ENCODE measurements around the gene TPRG1.

Gene TPRG1

DNA sequence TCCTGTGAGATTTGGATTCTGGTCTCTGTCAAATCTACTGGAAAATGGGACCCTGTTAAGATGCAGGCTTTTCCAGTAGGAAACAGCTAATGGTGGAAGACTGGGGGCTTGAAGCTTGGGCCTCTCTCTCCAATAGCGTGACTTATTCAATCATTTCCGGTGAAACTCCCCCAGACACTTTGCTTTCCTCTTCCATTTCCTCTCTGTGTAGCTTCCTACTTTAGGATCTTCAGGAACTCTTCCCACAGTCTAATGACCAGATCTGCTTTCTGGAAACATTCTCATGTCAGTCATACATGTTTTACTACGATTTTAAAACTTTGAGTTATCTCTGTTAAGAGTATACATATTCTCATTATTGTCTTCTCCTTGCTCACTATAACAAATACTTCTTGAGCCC is 28.0 kb upstream of the TPRG1 start:
- Histone ChIP-seq H3K4me1 (ENCODE audit: control insufficient read depth, insufficient read depth, low read length) (no peaks in the 10 kb centered on the region), H3K9me3 (ENCODE audit: control insufficient read depth, low read length) (no peaks in the 10 kb centered on the region), H3K36me3 (ENCODE audit: control insufficient read depth, insufficient read depth, low read length) (no peaks in the 10 kb centered on the region), H3K4me3 (ENCODE audit: low read length) (no peak overlapping the region), H3K9ac (ENCODE audit: low read length) (no peak overlapping the region), H3K27me3 (ENCODE audit: control insufficient read depth, insufficient read depth, low read length) (no peaks in the 10 kb centered on the region)

DNA sequence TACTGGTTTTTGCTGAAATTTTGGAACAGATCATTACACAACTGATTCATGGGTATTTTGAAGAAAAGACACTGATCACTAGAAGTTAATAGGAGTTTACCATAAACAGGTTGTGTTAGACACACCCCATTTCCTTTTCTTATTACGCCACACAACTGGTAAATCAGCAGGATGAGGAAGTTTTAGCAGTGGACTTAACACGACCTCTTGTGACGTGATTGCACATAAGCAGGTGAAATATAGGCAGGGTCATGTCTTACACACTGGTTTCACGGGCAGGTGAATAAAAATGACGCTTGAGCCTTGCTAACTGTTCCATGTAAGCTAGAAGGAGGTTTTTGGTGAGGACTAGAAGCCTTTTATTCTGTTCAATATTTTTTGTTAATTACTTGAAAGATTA is 27.1 kb upstream of the TPRG1 start:
- no peaks in the 10 kb centered on the region for H3K36me3 ChIP-seq (ENCODE audit: control insufficient read depth, insufficient read depth, low read length)
- no peak overlapping the region for H3K4me3 ChIP-seq (ENCODE audit: low read length)
- H3K9me3 ChIP-seq (ENCODE audit: control insufficient read depth, low read length), result no peaks in the 10 kb centered on the region
- no peak overlapping the region for H3K9ac ChIP-seq (ENCODE audit: low read length)
- H3K4me1 ChIP-seq (ENCODE audit: control insufficient read depth, insufficient read depth, low read length), result no peaks in the 10 kb centered on the region
- H3K27me3 ChIP-seq (ENCODE audit: control insufficient read depth, insufficient read depth, low read length), result peaks cover 2% of the 10 kb centered on the region

DNA sequence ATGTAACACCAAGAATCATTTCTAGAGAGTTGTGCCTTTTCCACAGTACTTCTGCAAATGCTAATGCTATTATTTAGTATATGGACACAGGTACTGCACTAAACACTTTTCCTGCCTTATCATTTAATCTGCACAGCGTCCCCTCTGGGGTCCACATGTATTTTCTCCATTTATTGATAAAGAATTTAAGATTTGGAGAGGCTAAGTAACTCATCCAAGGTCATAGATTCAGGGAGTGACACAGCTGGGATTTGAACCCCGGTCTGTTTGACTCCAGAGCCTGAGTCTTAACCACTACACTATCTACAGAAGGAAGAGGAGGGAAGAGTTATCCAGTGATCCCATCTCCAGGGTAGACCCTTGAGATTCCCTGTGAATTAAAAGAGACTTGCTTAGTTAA is 24.9 kb upstream of the TPRG1 start:
- no peaks in the 10 kb centered on the region for H3K36me3 ChIP-seq (ENCODE audit: control insufficient read depth, insufficient read depth, low read length)
- no peaks in the 10 kb centered on the region for H3K4me1 ChIP-seq (ENCODE audit: control insufficient read depth, insufficient read depth, low read length)
- H3K27me3 ChIP-seq (ENCODE audit: control insufficient read depth, insufficient read depth, low read length), result peaks cover 2% of the 10 kb centered on the region
- no peaks in the 10 kb centered on the region for H3K9me3 ChIP-seq (ENCODE audit: control insufficient read depth, low read length)
- H3K9ac ChIP-seq (ENCODE audit: low read length), result no peak overlapping the region
- H3K4me3 ChIP-seq (ENCODE audit: low read length), result no peak overlapping the region

DNA sequence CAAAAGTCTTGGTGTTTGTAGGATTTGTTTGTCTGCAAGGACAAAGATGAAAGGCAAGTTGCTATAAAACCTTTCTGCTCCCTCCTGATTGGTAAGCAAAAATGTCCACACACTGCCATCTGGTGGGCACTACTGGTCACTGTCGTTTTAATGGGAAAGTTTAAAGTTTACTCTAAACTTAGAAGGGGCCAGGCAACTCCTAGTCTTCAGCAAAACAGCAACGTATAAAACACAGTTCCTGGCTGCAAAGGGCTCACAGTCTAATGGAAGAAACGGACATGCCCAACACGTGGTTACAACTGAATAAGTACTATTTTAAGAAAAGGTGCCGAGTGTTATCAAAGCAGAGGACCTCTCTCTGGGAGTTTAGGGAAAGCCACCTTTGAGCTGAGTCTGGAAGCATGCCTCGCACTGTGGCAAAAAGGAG is 23.7 kb upstream of the TPRG1 start:
- Histone ChIP-seq H3K4me1 (ENCODE audit: control insufficient read depth, insufficient read depth, low read length) (no peaks in the 10 kb centered on the region), H3K27me3 (ENCODE audit: control insufficient read depth, insufficient read depth, low read length) (peaks cover 2% of the 10 kb centered on the region), H3K4me3 (ENCODE audit: low read length) (no peak overlapping the region), H3K9ac (ENCODE audit: low read length) (no peak overlapping the region), H3K9me3 (ENCODE audit: control insufficient read depth, low read length) (no peaks in the 10 kb centered on the region), H3K36me3 (ENCODE audit: control insufficient read depth, insufficient read depth, low read length) (no peaks in the 10 kb centered on the region)

DNA sequence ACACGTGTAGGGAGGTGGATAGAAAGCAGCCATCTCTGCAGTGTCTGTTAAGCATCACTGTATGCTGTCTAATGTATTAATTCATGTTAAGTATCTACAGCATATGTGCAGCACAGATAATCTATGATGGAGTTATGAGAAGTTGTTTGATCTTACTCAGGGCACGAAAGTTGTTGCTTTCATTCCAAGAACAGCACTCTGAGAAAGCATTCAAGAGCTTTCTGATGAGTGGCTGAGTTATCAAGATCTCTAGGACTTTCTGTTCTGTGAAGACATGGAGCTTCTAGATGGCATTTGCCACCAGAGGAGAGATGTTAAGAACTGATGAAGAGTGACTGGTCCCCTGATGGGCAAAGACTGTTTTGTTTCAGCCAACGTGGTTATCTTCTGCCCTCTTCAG is 22.6 kb upstream of the TPRG1 start:
- H3K4me3 ChIP-seq (ENCODE audit: low read length), result no peak overlapping the region
- H3K36me3 ChIP-seq (ENCODE audit: control insufficient read depth, insufficient read depth, low read length), result no peaks in the 10 kb centered on the region
- H3K27me3 ChIP-seq (ENCODE audit: control insufficient read depth, insufficient read depth, low read length), result peaks cover 5% of the 10 kb centered on the region
- H3K9me3 ChIP-seq (ENCODE audit: control insufficient read depth, low read length), result no peaks in the 10 kb centered on the region
- no peak overlapping the region for H3K9ac ChIP-seq (ENCODE audit: low read length)
- H3K4me1 ChIP-seq (ENCODE audit: control insufficient read depth, insufficient read depth, low read length), result no peaks in the 10 kb centered on the region

DNA sequence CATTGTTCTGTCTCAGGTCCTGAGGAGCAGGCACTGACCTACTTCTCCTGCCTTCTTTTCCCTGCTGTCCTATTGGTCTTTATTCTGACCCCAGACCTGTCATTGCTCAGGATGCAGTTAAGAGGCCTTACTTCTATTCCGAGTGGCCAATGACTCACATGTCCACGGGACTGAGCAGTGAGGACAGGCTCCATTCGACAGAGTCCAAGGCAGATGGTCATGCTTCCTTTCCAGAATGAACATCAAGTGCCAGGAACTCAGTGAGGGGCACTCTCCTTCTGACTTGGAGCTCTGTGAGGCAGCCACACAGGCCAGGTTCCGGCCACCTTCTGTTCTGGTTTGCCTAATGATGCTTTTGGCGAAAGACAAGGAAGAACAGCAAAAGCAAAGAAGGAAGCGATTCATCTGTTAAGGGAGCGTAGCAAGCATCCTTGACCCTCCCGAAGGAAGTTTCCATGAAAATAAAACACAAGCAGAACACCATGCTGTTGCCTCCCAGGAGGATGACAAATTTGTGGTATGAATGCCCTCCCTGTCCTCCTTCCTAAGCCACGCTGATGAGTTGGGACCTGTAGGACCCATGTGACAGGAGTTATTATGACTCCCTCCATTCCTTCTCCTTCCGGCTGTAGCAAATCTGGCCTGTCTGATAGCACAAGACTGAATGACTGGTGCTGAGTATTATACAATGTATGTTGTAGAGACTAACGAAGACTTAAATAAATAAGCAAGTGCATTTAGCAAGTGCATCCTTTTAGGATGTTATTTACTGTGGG is 14.4 kb upstream of the TPRG1 start:
- no peaks in the 10 kb centered on the region for H3K36me3 ChIP-seq (ENCODE audit: control insufficient read depth, insufficient read depth, low read length)
- no peak overlapping the region for H3K9ac ChIP-seq (ENCODE audit: low read length)
- no peak overlapping the region for H3K4me3 ChIP-seq (ENCODE audit: low read length)
- H3K4me1 ChIP-seq (ENCODE audit: control insufficient read depth, insufficient read depth, low read length), result no peaks in the 10 kb centered on the region
- H3K9me3 ChIP-seq (ENCODE audit: control insufficient read depth, low read length), result no peaks in the 10 kb centered on the region
- peaks cover 3% of the 10 kb centered on the region for H3K27me3 ChIP-seq (ENCODE audit: control insufficient read depth, insufficient read depth, low read length)

DNA sequence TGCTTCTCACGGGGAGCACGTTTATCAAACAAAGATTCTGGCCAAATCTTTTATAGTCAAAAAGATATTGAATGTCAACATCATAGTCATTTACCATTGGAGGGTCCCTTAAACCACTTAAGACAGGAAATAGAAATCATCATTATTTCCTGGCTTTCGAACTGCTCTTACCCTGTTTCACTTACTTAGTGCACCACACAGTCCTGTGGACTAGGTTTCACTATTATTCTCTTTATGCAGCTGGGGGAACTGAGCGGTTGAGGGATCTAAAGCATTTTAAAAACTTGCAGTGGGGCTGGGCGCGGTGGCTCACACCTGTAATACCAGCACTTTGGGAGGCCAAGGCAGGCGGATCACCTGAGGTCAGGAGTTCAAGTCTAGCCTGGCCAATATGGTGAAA is 13.7 kb upstream of the TPRG1 start:
- H3K27me3 ChIP-seq (ENCODE audit: control insufficient read depth, insufficient read depth, low read length), result peaks cover 3% of the 10 kb centered on the region
- H3K4me1 ChIP-seq (ENCODE audit: control insufficient read depth, insufficient read depth, low read length), result no peaks in the 10 kb centered on the region
- H3K4me3 ChIP-seq (ENCODE audit: low read length), result no peak overlapping the region
- no peak overlapping the region for H3K9ac ChIP-seq (ENCODE audit: low read length)
- H3K9me3 ChIP-seq (ENCODE audit: control insufficient read depth, low read length), result no peaks in the 10 kb centered on the region
- no peaks in the 10 kb centered on the region for H3K36me3 ChIP-seq (ENCODE audit: control insufficient read depth, insufficient read depth, low read length)

DNA sequence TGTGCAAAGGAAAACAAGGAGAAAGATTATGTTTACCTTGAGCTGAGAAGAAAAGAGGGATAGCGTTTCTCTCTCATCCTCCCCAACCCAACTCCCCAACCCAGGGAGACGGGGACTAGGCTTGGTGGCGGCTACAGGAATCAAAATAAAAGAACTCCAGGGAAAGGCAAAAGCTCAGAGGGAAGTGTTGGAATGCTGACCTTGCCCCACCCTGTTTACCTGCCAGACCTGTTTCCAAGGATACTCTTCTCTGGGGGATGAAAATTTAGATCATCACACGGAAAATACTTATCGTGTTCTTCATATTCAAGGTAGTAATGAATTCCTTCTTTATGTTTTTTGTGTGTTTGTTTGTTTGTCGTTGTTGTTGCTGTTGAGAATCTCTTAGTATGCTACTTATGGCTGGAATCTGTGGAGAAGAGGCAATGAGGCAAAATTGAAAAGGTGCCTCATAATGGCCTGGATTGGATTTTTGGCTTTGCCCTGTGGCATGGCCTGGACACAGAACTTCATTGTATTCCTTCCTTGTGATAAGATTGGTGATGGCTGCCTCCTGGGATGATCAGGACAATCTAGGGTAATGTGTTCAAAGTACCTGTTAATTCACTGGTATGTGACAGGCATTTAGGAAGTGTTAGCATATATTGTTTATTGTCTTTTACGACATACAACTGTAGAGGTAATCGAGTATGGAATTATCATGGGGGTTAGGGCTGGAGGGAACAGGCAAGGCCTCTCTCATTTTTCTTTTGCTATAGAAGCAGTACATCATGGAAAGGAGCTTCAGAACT is 11.1 kb upstream of the TPRG1 start:
- H3K36me3 ChIP-seq (ENCODE audit: control insufficient read depth, insufficient read depth, low read length), result no peaks in the 10 kb centered on the region
- H3K9me3 ChIP-seq (ENCODE audit: control insufficient read depth, low read length), result no peaks in the 10 kb centered on the region
- peaks cover 11% of the 10 kb centered on the region for H3K4me1 ChIP-seq (ENCODE audit: control insufficient read depth, insufficient read depth, low read length)
- H3K9ac ChIP-seq (ENCODE audit: low read length), result no peak overlapping the region
- H3K4me3 ChIP-seq (ENCODE audit: low read length), result no peak overlapping the region
- no peaks in the 10 kb centered on the region for H3K27me3 ChIP-seq (ENCODE audit: control insufficient read depth, insufficient read depth, low read length)

DNA sequence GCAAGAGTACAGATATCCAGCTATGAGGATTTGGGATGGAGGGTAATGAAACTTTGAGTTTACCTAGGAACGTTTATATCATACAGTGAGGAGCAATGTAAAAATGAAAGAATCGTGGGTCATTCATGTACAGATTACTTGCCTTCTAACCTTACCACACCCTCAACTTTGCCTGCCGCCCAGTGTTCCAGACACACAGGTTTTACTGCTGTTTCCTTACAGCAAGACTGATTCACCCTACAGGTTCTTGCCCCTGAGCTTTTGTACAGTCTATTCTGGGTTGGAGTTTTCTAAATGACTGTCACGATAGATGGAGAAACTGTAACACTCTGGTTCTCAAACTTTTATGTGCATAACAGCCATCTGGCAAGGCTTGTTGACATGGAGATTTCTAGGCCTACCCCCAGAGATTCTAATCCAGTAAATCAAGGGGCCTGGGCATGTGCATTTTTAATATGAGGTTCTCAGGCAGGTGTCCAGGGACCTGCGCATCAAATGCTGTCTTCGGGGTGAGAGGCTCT is 6.6 kb upstream of the TPRG1 start:
- H3K36me3 ChIP-seq (ENCODE audit: control insufficient read depth, insufficient read depth, low read length), result no peaks in the 10 kb centered on the region
- H3K27me3 ChIP-seq (ENCODE audit: control insufficient read depth, insufficient read depth, low read length), result no peaks in the 10 kb centered on the region
- H3K4me3 ChIP-seq (ENCODE audit: low read length), result no peak overlapping the region
- no peaks in the 10 kb centered on the region for H3K9me3 ChIP-seq (ENCODE audit: control insufficient read depth, low read length)
- no peak overlapping the region for H3K9ac ChIP-seq (ENCODE audit: low read length)
- peaks cover 33% of the 10 kb centered on the region for H3K4me1 ChIP-seq (ENCODE audit: control insufficient read depth, insufficient read depth, low read length)

DNA sequence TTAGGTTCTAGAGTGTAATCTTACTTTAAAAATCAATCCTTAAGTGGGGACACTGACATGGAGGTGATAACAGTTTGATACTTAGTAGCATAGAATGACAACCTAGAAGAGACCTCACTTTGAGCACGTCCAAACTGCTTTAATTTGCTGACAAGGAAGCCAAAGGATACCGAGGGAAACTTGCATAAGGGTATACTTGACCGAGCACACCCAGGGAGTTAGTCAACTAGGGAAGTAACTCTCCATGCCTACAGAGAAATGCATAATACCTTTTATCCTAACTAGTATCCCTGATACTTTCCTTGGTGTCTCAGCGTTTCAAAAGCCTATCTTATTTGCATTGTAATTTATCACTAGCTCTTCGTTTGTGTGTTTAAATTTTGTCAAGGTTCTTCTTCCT is 5.5 kb upstream of the TPRG1 start:
- Histone ChIP-seq H3K9me3 (ENCODE audit: control insufficient read depth, low read length) (no peaks in the 10 kb centered on the region), H3K4me1 (ENCODE audit: control insufficient read depth, insufficient read depth, low read length) (peaks cover 33% of the 10 kb centered on the region), H3K9ac (ENCODE audit: low read length) (no peak overlapping the region), H3K36me3 (ENCODE audit: control insufficient read depth, insufficient read depth, low read length) (no peaks in the 10 kb centered on the region), H3K27me3 (ENCODE audit: control insufficient read depth, insufficient read depth, low read length) (no peaks in the 10 kb centered on the region), H3K4me3 (ENCODE audit: low read length) (peak overlapping the region; percentile 17)

DNA sequence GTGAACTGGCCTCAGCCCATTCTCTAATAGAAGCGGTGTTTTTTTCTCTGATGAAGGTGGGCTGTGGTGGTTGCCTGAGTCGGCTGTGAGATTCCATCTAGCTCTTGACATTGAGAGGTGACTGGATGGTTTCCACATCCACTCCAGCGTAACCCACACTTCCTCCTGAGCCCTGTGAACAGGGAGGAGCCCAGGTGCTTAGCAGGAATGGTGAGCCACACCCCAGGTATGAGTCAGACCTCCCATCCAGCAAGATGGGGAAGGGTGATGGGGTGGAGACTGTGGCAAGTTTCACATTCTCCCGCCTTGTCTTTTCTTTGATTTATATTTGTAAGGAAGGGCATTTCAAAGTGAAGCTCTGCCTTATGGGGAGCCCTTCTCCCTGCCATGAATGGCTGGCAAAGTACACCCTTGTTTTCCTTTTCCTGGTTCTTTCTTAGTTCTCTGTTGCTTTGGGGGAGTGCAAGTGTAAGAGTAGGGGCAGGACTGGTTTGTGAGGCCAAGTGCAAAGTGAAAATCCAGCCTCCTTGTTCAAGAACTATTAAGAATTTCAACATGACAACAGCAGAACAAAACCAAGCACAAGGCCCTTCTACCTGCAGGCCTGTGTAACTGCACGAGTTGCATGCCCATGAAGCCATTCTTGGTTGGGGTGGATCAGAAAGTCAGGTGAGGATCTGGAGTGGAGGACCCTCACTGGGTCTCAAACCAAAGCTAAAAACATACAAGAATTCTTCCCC is 4.6 kb upstream of the TPRG1 start:
- Histone ChIP-seq H3K4me3 (ENCODE audit: low read length) (no peak overlapping the region), H3K4me1 (ENCODE audit: control insufficient read depth, insufficient read depth, low read length) (peaks cover 33% of the 10 kb centered on the region), H3K36me3 (ENCODE audit: control insufficient read depth, insufficient read depth, low read length) (no peaks in the 10 kb centered on the region), H3K27me3 (ENCODE audit: control insufficient read depth, insufficient read depth, low read length) (no peaks in the 10 kb centered on the region), H3K9ac (ENCODE audit: low read length) (no peak overlapping the region), H3K9me3 (ENCODE audit: control insufficient read depth, low read length) (no peaks in the 10 kb centered on the region)

DNA sequence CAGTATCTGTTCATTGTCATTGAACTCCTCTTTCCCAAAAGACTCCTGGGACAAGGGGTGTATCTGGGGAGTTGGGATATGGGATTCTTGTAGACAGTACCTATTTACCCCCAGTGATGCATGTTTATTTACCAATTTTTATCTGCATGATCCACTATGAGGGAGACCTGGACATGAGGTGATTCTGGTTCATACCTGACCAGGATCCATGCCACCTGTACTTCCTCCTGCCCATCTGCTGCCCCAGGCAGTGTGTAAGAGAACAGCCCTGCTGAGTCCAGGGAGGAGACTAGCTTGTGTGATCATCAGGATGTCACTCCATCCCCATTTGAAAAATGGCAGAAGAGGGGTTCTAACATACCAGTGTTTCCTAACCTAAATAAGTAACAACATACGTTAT is 3.1 kb upstream of the TPRG1 start:
- H3K9me3 ChIP-seq (ENCODE audit: control insufficient read depth, low read length), result no peaks in the 10 kb centered on the region
- no peak overlapping the region for H3K9ac ChIP-seq (ENCODE audit: low read length)
- H3K27me3 ChIP-seq (ENCODE audit: control insufficient read depth, insufficient read depth, low read length), result no peaks in the 10 kb centered on the region
- H3K4me3 ChIP-seq (ENCODE audit: low read length), result no peak overlapping the region
- H3K4me1 ChIP-seq (ENCODE audit: control insufficient read depth, insufficient read depth, low read length), result peaks cover 33% of the 10 kb centered on the region
- no peaks in the 10 kb centered on the region for H3K36me3 ChIP-seq (ENCODE audit: control insufficient read depth, insufficient read depth, low read length)

Measured in mucosa of stomach (tissue), 1 donor.